K562 (cell line): ENCODE data around the gene ITGBL1. TPM values are rescaled to one million over a fixed set of nuclear protein-coding genes. Genes with fewer than 3 reads are reported as not detected.

Experiments
- ATAC-seq: fragments of 200-7000 bp; cut with Tn5 transposase; 3 replicates; pipeline ENCODE4 v1.9.1; 2020; ENCODE audit warnings: moderate library complexity
- BruUV-seq: library from RNA; stranded (reverse); fragments of 400-500 nt; replicated peaks from 2 replicates; lab custom pipeline; 2021; lab: Mats Ljungman, UMichigan
- CTCF ChIA-PET: fragments of 300-600 bp; formaldehyde crosslinking; extraction: SDS; loops from one replicate; lab custom pipeline; 2021; ENCODE audit warnings: low intra/inter-chr PET ratio; lab: Yijun Ruan, JAX
- POLR2A ChIA-PET: fragments of 300-600, 350-650 bp; sonication (Branson Sonifier 250); formaldehyde crosslinking; extraction: SDS; loops from one replicate; lab custom pipeline; 2021; ENCODE audit warnings: antibody characterized with exemption, inconsistent platforms; lab: Yijun Ruan, JAX
- DNase-seq, 4 experiments: peaks; one replicate each; pipeline versions ENCODE4 v3.0.0 to v3.0.0-alpha.2; 2011 to 2018; ENCODE audit warnings: low spot score in 3 of 4, mixed read lengths in 3 of 4; ENCODE audit errors: extremely low read depth in 1 of 4
- FAIRE-seq: peaks from 2 replicates; lab custom pipeline; 2011; peaks lifted over from hg19 to GRCh38; lab: Jason Lieb, UNC
- H2AFZ ChIP-seq: 2 replicates; pipeline ENCODE4 v1.6.0; 2011; ENCODE audit warnings: low read depth, low read length, control low read depth, inconsistent platforms
- H3K27ac ChIP-seq: fragments of 200-600 bp; 3 replicates; pipeline ENCODE4 v1.8.0; 2011; ENCODE audit warnings: low read depth, mild to moderate bottlenecking, control low read depth, inconsistent platforms, low read length, moderate library complexity, mixed read lengths; ENCODE audit errors: extremely low read depth
- H3K27me3 ChIP-seq, 2 experiments: fragments of 300-600 bp in 1 of 2; 2 replicates in 1 of 2; 3 replicates in 1 of 2; pipeline versions ENCODE4 v1.6.0 to v1.8.0; 2011; ENCODE audit warnings: inconsistent platforms in 2 of 2, low read length in 2 of 2, mild to moderate bottlenecking in 1 of 2, mixed read lengths in 1 of 2, moderate library complexity in 1 of 2; ENCODE audit not compliant: control insufficient read depth in 2 of 2, insufficient read depth in 2 of 2
- H3K36me3 ChIP-seq: fragments of 300-600 bp; 3 replicates; pipeline ENCODE4 v1.8.0; 2011; ENCODE audit warnings: mild to moderate bottlenecking, low read length, inconsistent platforms; ENCODE audit not compliant: control insufficient read depth, insufficient read depth
- H3K4me1 ChIP-seq, 2 experiments: fragments of 200-600 bp in 1 of 2; replicated peaks in 1 of 2; 2 replicates in 1 of 2; 3 replicates in 1 of 2; pipeline versions ENCODE4 v1.5.1 to v1.8.0; 2011; ENCODE audit warnings: inconsistent platforms in 2 of 2, low read length in 2 of 2, mild to moderate bottlenecking in 1 of 2, mixed read lengths in 1 of 2, moderate library complexity in 1 of 2; ENCODE audit not compliant: control insufficient read depth in 2 of 2, insufficient read depth in 2 of 2
- H3K4me2 ChIP-seq: 2 replicates; pipeline ENCODE4 v1.6.1; 2011; ENCODE audit warnings: low read length, control low read depth, inconsistent platforms, mixed read lengths; ENCODE audit not compliant: insufficient read depth
- H3K4me3 ChIP-seq: fragments of 200-600 bp; sonication (generic), shearing (Covaris generic); 2 replicates; pipeline ENCODE4 v1.5.1; 2016; ENCODE audit warnings: control low read depth, inconsistent platforms
- H3K79me2 ChIP-seq: fragments of 200-600 bp; 3 replicates; pipeline ENCODE4 v1.8.0; 2011; ENCODE audit warnings: low read length, inconsistent platforms; ENCODE audit not compliant: control insufficient read depth, insufficient read depth
- H3K9ac ChIP-seq, 2 experiments: 2 replicates each; pipeline versions ENCODE4 v1.6.0 to v1.6.1; 2011; ENCODE audit warnings: low read depth in 2 of 2, low read length in 2 of 2, control low read depth in 1 of 2, inconsistent platforms in 1 of 2, mild to moderate bottlenecking in 1 of 2, mixed read lengths in 1 of 2; ENCODE audit not compliant: insufficient read depth in 1 of 2
- H3K9me1 ChIP-seq: one replicate; pipeline ENCODE4 v1.6.0; 2011; ENCODE audit warnings: inconsistent platforms, mild to moderate bottlenecking, low read length, moderate library complexity; ENCODE audit not compliant: control insufficient read depth, insufficient read depth
- H3K9me3 ChIP-seq: replicated peaks from 2 replicates; pipeline ENCODE4 v1.5.1; 2011; ENCODE audit warnings: low read depth, low read length, inconsistent platforms; ENCODE audit not compliant: control insufficient read depth, insufficient read depth
- H4K20me1 ChIP-seq: replicated peaks from 2 replicates; pipeline ENCODE4 v1.6.1; 2011; ENCODE audit warnings: low read length, inconsistent platforms, mixed read lengths; ENCODE audit not compliant: control insufficient read depth, insufficient read depth
- ATF1 ChIP-seq, 2 experiments: fragments of 450-650 bp in 1 of 2; IDR thresholded peaks; 2 replicates each; pipeline ENCODE4 v1.6.1; 2016; ENCODE audit warnings: missing compliant biosample characterization in 1 of 2, missing genetic modification characterization in 1 of 2
- CBX3 ChIP-seq, 2 experiments: IDR thresholded peaks; 1 replicate in 1 of 2; 2 replicates in 1 of 2; pipeline ENCODE4 v1.6.1; 2012; ENCODE audit warnings: inconsistent platforms in 2 of 2, low read length in 2 of 2, borderline replicate concordance in 1 of 2, control low read depth in 1 of 2
- MYNN ChIP-seq, 2 experiments: sonication (generic); formaldehyde crosslinking in 1 of 2; IDR thresholded peaks; 2 replicates each; pipeline versions ENCODE4 v1.5.0 to v1.6.1; 2016 to 2020; ENCODE audit warnings: antibody characterized with exemption in 1 of 2, missing genetic modification reagents in 1 of 2
- SMAD1 ChIP-seq: fragments of 150-350 bp; IDR thresholded peaks from 2 replicates; pipeline ENCODE4 v1.6.1; 2014; ENCODE audit warnings: low read length, low read depth; ENCODE audit not compliant: partially characterized antibody
- TBP ChIP-seq: optimal IDR thresholded peaks from 2 replicates; pipeline ENCODE3; 2011; ENCODE audit warnings: low read depth, low read length, improper control_type of control experiment
- TEAD2 ChIP-seq: fragments of 450-650 bp; IDR thresholded peaks from 2 replicates; pipeline ENCODE4 v1.6.1; 2016; ENCODE audit warnings: missing genetic modification characterization, control low read depth, missing compliant biosample characterization
- ZBTB2 ChIP-seq: fragments of 450-650 bp; IDR thresholded peaks from 2 replicates; pipeline ENCODE4 v1.6.1; 2016; ENCODE audit warnings: antibody characterized with exemption
- ZNF184 ChIP-seq: sonication (generic); formaldehyde crosslinking; IDR thresholded peaks from 2 replicates; pipeline ENCODE4 v1.5.0; 2020; ENCODE audit warnings: missing genetic modification reagents
- ZNF347 ChIP-seq: fragments of 450-650 bp; formaldehyde crosslinking; IDR thresholded peaks from 2 replicates; pipeline ENCODE4 v1.4.0; 2020; ENCODE audit warnings: low read depth, mild to moderate bottlenecking, moderate library complexity
- ZNF507 ChIP-seq: conservative IDR thresholded peaks from 2 replicates; pipeline ENCODE4 v1.6.1; 2017; ENCODE audit warnings: missing genetic modification characterization, missing compliant biosample characterization
- ZNF511 ChIP-seq: sonication (generic); formaldehyde crosslinking; IDR thresholded peaks from 2 replicates; pipeline ENCODE4 v1.8.0; 2022; ENCODE audit warnings: mild to moderate bottlenecking, missing genetic modification reagents
- WGBS: fragments of 100-300 bp; shearing (Covaris generic); methylation state at CpG from one replicate; pipeline ENCODE4 v1.1.6; 2016; ENCODE audit warnings: low coverage, mixed read lengths; ENCODE audit not compliant: insufficient coverage; ENCODE audit errors: missing lambda C conversion rate; 5-methylcytosine and 5-hydroxymethylcytosine counted together
- in situ Hi-C: fragments of 300-500 bp; cut with MboI; formaldehyde crosslinking; loops from 4 replicates; pipeline ENCODE4 v1.15.0; 2018; ENCODE audit warnings: inconsistent platforms, mixed read lengths
- intact Hi-C: fragments of 100-400 bp; cut with micrococcal nuclease; formaldehyde crosslinking; loops from 2 replicates; pipeline ENCODE4 v1.14.2; 2022
- polyA plus RNA-seq, 8 experiments: library from polyadenylated mRNA; depleted of rRNA in 4 of 8; stranded (reverse) in 5 of 8; unstranded in 3 of 8; fragments of >200 nt; fragmentation: Nextera tagmentation in 2 of 8; fragmentation: Illumina TruSeq in 1 of 8; extraction: Ambion mirVana in 2 of 8; extraction: Trizol in 1 of 8; gene quantifications; 2 replicates each; pipeline versions ENCODE4 v1.2.1 to v1.2.3, GENCODE V29; 2011 to 2014; ENCODE audit warnings: inconsistent platforms in 1 of 8, missing spikeins in 1 of 8
- total RNA-seq, 7 experiments: library from RNA; depleted of rRNA in 6 of 7; stranded (reverse); fragments of >200 nt in 6 of 7; fragmentation: Illumina TruSeq in 2 of 7; extraction: Trizol in 2 of 7; gene quantifications; 2 replicates each; pipeline versions ENCODE4 v1.2.1 to v1.2.3, GENCODE V29; 2011 to 2021; ENCODE audit warnings: low replicate concordance in 1 of 7
- TF ChIP-seq, protein P1 (sequence below): fragments of 250-450 bp; sonication (Bioruptor Pico); IDR thresholded peaks from 2 replicates; pipeline ENCODE4 v1.9.0; 2021; ENCODE audit warnings: mild to moderate bottlenecking
- TF ChIP-seq, protein P2 (sequence below): fragments of 450-650 bp; IDR thresholded peaks from 2 replicates; pipeline ENCODE4 v1.6.1; 2016; ENCODE audit warnings: missing biosample characterization, missing genetic modification characterization

ITGBL1 gene
- total and polyA plus RNA-seq, 9 of the 15 experiments (the other 6 are each of a cell fraction or from before 2014, with no cell fraction given) = 0.04 to 0.73 (median 0.32) TPM; not detected in 1

GRCh38 chr13:101690871-101691270 is 238.4 kb downstream of the ITGBL1 start:
- in situ Hi-C loops (no loop called here), intact Hi-C loops (no loop called here)
- no peaks in the 10 kb centered on the region for H3K9me3 ChIP-seq
- no peaks in the 10 kb centered on the region for H3K4me1 ChIP-seq
- CTCF ChIA-PET = no interaction called here
- H4K20me1 ChIP-seq = no peaks in the 10 kb centered on the region
- no peak for TF ChIP-seq TEAD2 (tag)
- TF ChIP-seq ZNF347 = no peak
- no peak for TF ChIP-seq CBX3 (IDR thresholded peaks at IDR 0.05; ENCODE audit: borderline replicate concordance in 1 of 2, low read length in 2 of 2)
- H3K27me3 ChIP-seq = no peaks in the 10 kb centered on the region
- H3K4me3 ChIP-seq = no peak overlapping the region
- no peaks in the 10 kb centered on the region for H3K36me3 ChIP-seq
- 0% methylated on average over 2 of the region's 2 CpGs for WGBS
- no TSS peak for BruUV-seq
- ATAC-seq (no peak), DNase-seq (no peak), FAIRE-seq (no peak)
- H3K4me2 ChIP-seq = no peak overlapping the region
- H3K9ac ChIP-seq = no peak overlapping the region
- POLR2A ChIA-PET = no interaction called here
- H3K27ac ChIP-seq = no peak overlapping the region
- no peaks in the 10 kb centered on the region for H3K79me2 ChIP-seq
- no peaks in the 10 kb centered on the region for H3K9me1 ChIP-seq
- no peak overlapping the region for H2AFZ ChIP-seq

- Histone ChIP-seq H3K9me3 (no peaks in the 10 kb centered on the region), H4K20me1 (no peaks in the 10 kb centered on the region), H3K4me3 (no peak overlapping the region), H3K9me1 (no peaks in the 10 kb centered on the region), H3K27ac (no peak overlapping the region), H3K36me3 (no peaks in the 10 kb centered on the region), H3K4me1 (no peaks in the 10 kb centered on the region), H2AFZ (no peak overlapping the region), H3K27me3 (no peaks in the 10 kb centered on the region), H3K9ac (no peak overlapping the region), H3K4me2 (no peak overlapping the region), H3K79me2 (no peaks in the 10 kb centered on the region)
- in situ Hi-C loops = no loop called here
- ChIA-PET CTCF (no interaction called here), POLR2A (no interaction called here)
- no peak for FAIRE-seq
- BruUV-seq = no TSS peak
- intact Hi-C loops = no loop called here
- 2% methylated on average over 3 of the region's 3 CpGs for WGBS
- ATAC-seq = no peak
- DNase-seq = no peak
- TF ChIP-seq, protein P1, sequence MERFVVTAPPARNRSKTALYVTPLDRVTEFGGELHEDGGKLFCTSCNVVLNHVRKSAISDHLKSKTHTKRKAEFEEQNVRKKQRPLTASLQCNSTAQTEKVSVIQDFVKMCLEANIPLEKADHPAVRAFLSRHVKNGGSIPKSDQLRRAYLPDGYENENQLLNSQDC (CRISPR knock-in tag) = no peak
- TF ChIP-seq, protein P2, sequence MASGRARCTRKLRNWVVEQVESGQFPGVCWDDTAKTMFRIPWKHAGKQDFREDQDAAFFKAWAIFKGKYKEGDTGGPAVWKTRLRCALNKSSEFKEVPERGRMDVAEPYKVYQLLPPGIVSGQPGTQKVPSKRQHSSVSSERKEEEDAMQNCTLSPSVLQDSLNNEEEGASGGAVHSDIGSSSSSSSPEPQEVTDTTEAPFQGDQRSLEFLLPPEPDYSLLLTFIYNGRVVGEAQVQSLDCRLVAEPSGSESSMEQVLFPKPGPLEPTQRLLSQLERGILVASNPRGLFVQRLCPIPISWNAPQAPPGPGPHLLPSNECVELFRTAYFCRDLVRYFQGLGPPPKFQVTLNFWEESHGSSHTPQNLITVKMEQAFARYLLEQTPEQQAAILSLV (tag) = no peak
- TF ChIP-seq ZNF511 (CRISPR knock-in tag) (no peak), SMAD1 (no peak), TBP (no peak), ZNF184 (CRISPR knock-in tag) (no peak), ZBTB2 (no peak), MYNN (IDR thresholded peaks at IDR 0.05) (no peak), MYNN (CRISPR knock-in tag; IDR thresholded peaks at IDR 0.05) (no peak), ZNF347 (no peak), ZNF507 (tag) (no peak), ATF1 (CRISPR knock-in tag; IDR thresholded peaks at IDR 0.05) (no peak), ATF1 (tag; IDR thresholded peaks at IDR 0.05) (no peak)
These were observed 238.9 kb downstream of the ITGBL1 start for GRCh38 chr13:101691341-101691860.
